ENCODE data around the gene SPP1.
A peak's percentile ranks its signal among the peaks of the same experiment; 100 is the strongest.
"Not testable (repeated sequence)": the region's sequence is repeated elsewhere in the genome, so short reads cannot be mapped to it uniquely, and the experiment has no call there.

Gene SPP1

GRCh38 chr4:87986508-87986907 lies 11.0 kb downstream of the SPP1 start:
- no peak for DNase-seq (ENCODE audit: low spot score)

GRCh38 chr4:87989765-87990164 lies 14.3 kb downstream of the SPP1 start:
- no peak for DNase-seq (ENCODE audit: low spot score)

- no peak for DNase-seq (ENCODE audit: low spot score)
Observed at GRCh38 chr4:87995435-87995834, 19.9 kb downstream of the SPP1 start.

GRCh38 chr4:87999191-87999691 lies 23.7 kb downstream of the SPP1 start:
- not testable (repeated sequence) for DNase-seq (ENCODE audit: low spot score)

- DNase-seq (ENCODE audit: low spot score): no peak
Observed at GRCh38 chr4:88001871-88002270, 26.4 kb downstream of the SPP1 start.

- DNase-seq (ENCODE audit: low spot score): no peak
Observed at GRCh38 chr4:88002786-88003185, 27.3 kb downstream of the SPP1 start.

- DNase-seq (ENCODE audit: low spot score): no peak
Observed at GRCh38 chr4:88003261-88003660, 27.7 kb downstream of the SPP1 start.

GRCh38 chr4:88005076-88005475 lies 29.6 kb downstream of the SPP1 start:
- DNase-seq (ENCODE audit: low spot score): no peak

- no peak for DNase-seq (ENCODE audit: low spot score)
Observed at GRCh38 chr4:88005946-88006345, 30.4 kb downstream of the SPP1 start.

GRCh38 chr4:88006956-88007303 lies 31.4 kb downstream of the SPP1 start:
- peak; percentile 14 for DNase-seq (ENCODE audit: low spot score)

GRCh38 chr4:88007304-88008121 lies 32.0 kb downstream of the SPP1 start, which contains the start of gene PKD2:
PKD2 (plus strand) TSS chr4:88007635; CDS start chr4:88007734, 99 bp downstream.
- peak; percentile 71 for DNase-seq (ENCODE audit: low spot score)

GRCh38 chr4:88008122-88008742 lies 32.7 kb downstream of the SPP1 start:
- peak; percentile 71 for DNase-seq (ENCODE audit: low spot score)

- DNase-seq (ENCODE audit: low spot score): peak; percentile 58
Observed at GRCh38 chr4:88008743-88009171, 33.2 kb downstream of the SPP1 start.

GRCh38 chr4:88009871-88010270 lies 34.4 kb downstream of the SPP1 start:
- peak; percentile 56 for DNase-seq (ENCODE audit: low spot score)

- no peak for DNase-seq (ENCODE audit: low spot score)
Observed at GRCh38 chr4:88010966-88011365, 35.5 kb downstream of the SPP1 start.

GRCh38 chr4:88012647-88013046 lies 37.1 kb downstream of the SPP1 start:
- no peak for DNase-seq (ENCODE audit: low spot score)

- no peak for DNase-seq (ENCODE audit: low spot score)
Observed at GRCh38 chr4:88014386-88014905, 38.9 kb downstream of the SPP1 start.

- no peak for DNase-seq (ENCODE audit: low spot score)
Observed at GRCh38 chr4:88015659-88016295, 40.3 kb downstream of the SPP1 start.

- DNase-seq (ENCODE audit: low spot score): peak; percentile 82
Observed at GRCh38 chr4:88017516-88018297, 42.2 kb downstream of the SPP1 start.

- DNase-seq (ENCODE audit: low spot score): no peak
Observed at GRCh38 chr4:88018466-88018865, 43.0 kb downstream of the SPP1 start.

GRCh38 chr4:88021824-88022223 lies 46.3 kb downstream of the SPP1 start:
- DNase-seq (ENCODE audit: low spot score): no peak

- DNase-seq (ENCODE audit: low spot score): no peak
Observed at GRCh38 chr4:88022289-88022688, 46.8 kb downstream of the SPP1 start.

All from RKO (cell line).